T1000 (cell line): ENCODE results near the gene DDX31.
A peak's percentile ranks its signal among the peaks of the same experiment; 100 is the strongest.

ENCODE experiments used
- DNase-seq: peaks from one replicate; lab custom pipeline; 2025; ENCODE audit warnings: mixed read lengths; lab: John Stamatoyannopoulos, UW

Gene DDX31

DNA sequence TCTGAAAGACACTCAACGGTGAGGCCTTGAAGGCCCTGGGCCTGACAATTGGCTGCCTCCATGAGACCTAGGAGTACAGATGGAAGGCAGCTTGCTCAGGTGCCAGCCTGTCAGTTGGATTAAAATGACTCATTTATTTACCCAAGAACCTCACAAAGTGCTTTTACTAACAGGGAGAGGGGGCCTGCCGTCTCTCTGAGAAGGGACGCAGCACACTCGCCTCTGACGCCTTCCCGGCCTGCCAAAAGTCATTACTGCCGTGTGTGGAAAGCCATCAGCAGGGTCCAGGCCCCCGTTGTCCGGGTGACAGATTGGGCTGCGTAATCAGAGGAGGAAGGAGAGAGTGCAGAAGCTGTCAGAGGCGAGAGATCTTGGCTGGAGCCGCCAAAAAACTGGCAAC lies 32.4 kb downstream of the DDX31 start:
- DNase-seq = no peak

DNA sequence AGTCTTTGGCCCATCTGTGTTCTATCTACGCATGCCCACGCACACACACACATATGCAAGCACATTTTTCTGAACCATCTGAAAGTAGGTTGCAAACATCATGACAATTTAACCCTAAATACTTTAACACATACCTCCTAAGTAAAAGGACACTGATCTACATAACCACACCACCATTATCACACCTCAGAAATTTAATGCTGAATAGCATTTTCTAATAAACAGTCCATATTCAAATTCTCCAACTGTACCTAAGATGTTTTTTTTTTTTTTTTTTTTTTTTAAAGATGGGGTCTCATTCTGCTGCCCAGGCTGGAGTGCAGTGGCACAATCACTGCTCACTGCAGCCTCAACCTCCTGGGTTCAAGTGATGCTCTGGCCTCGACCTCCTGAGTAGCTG lies 35.5 kb downstream of the DDX31 start:
- DNase-seq = no peak

DNA sequence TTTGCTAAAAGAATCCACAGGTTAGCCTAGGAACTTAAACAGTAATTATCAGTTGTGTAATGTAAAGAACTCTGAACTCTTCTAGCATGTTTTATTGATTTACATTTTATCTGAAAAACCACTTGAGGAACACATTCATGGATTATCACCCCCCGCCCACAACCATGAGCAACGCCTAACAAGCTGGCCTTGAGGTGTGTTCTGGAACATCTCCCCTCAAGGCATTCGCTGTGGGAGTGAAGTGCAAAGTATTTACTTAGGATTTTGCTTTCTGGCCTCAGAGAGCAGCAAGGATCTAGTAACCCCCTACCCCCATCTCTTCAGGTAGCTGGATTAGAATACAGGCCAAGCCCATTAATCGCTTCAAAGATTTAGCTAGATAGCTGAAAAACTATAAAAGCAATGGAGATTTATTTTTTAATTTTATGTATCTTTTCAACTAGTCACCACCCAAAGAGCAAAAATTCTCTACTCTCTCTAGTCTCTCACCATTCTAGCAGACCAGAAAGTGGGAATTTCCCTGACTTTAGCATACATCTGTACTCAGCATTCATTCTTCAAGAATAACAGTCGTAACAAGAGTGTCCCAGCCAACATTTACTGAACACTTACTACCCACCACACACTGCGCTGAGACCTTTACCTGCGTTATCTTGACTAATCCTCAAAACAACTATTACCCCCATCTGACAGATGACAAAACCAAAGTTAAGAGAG lies 37.2 kb downstream of the DDX31 start:
- no peak for DNase-seq

DNA sequence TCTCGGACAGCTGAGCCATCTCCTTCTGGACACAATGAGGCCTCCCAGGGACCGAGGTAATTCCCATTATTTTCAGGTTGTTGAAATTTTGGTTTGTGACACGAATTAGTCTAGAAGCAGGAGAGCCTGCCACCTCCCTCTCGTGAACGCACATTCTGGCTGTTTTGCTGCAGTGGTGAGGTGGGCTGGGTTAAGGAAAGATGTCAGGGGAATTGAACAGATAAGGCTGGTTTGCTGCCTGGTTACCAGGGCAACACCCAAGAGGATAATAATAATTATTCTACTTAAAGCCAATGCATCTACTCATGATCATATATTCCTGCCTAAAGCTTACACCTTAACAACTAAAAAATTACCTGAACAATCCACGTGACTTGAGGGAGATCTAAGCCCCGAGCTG lies 38.1 kb downstream of the DDX31 start:
- DNase-seq = peak; percentile 46

DNA sequence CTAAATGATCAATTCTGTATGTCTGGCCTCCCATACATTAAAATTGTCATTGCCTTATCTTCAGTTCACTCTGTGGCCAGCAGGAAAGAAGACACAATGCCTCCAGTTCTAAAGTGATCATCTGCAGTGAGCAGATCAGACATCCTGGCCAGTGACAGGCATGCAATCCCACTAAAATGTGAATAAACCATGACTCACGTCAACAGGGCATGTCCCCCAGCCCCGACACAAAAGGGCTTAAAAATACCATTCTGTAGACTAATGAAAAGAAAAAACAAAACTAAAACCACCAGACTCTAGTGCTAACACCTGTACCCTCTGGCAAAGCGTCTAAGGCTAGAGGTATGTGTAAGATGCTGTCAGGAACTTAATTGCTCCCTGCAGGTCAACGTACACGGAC lies 38.5 kb downstream of the DDX31 start:
- DNase-seq = peak; percentile 48

DNA sequence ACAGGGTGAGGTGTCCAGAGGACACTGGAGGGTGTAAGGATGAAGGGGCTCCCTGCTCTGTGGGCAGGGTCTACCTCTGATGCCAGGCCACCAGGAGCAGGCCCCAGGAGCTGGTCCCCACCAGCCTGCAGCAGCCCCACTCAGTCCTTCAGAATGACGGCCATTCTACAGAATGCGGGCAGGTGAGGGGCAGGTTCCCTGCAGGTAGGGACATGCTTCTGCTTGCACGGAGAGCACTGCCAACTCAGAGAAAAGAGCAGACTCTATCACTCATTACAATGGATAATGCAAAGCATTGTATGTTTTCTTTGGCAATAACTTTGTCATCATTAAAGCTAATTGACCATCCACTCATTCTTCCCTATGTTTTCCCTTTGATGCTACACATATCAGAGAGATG lies 39.0 kb downstream of the DDX31 start:
- no peak for DNase-seq

DNA sequence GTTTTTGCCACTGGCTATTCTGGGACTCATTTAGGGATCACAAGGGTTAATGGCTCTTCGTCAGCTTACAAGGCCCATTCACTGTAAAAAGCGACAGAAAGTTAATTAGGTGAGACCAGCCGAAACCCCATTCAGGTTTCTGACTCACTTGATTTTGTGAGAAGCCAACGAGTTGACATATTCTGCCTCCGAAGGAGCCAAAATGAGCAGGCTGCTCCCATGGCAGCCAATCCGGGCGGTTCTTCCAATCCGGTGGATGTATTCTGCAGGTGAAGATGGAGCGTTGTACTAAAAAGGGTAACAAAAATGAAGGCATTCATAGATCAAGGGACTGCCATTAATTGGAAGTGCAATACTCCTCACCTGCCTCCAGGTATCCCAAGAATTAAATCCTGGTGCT lies 39.7 kb downstream of the DDX31 start:
- no peak for DNase-seq

DNA sequence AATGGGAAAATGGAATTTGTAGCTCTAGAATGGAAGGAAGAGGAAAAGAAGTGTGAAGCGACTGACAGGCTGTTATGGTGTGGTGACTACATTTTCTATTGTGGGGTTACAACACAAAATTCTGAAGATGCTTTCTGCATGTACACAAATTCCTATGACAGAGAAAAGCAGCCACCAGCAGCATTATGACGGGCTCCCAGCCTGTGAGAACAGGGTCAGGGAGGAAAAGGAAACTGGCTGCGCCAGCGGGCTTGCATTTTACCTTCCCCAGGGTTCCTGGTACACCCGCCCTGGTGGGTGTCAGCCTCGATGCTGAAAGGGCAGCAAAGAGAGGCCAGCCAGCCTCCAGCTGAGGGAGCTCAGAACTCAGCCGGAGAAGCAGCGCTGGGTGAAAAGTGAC lies 41.0 kb downstream of the DDX31 start:
- no peak for DNase-seq

DNA sequence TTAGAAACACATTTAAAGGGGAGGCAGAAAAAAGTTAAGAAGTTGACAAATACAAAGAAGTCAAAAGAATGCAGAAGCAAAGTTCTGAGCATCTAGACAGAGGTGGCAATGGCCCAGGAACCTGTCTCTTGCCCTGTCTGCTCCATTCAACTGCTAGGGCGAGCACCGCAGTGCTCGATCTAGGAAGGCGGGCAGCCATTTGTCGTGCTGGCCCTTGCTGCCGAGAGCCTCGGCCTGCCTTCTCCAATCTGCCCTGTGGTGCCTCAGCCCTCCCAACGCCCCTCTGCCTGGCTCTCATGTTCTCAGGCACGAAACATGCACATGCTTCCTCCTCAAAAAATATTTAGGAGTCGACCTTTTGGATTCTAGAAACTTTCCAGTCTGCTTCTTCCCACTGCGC lies 42.2 kb downstream of the DDX31 start:
- no peak for DNase-seq

DNA sequence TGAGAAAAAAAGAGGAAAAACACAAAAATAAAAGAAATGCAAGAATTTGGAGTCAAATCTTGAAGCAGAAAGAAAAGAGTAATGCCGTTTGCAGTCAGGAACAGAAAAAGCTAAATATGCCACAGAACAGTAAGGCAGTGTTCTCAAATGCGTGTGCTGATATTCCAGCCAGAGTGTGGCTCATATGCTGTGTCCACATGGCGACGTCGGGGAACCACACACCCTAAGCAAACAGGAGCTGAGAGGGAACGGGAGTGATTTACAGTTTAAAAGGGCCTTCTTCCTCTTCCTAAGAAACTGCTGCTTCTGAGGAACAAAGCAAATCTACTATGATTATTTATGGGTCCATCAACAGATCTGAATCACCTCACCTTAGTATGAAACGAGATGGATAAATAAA lies 42.7 kb downstream of the DDX31 start:
- no peak for DNase-seq

DNA sequence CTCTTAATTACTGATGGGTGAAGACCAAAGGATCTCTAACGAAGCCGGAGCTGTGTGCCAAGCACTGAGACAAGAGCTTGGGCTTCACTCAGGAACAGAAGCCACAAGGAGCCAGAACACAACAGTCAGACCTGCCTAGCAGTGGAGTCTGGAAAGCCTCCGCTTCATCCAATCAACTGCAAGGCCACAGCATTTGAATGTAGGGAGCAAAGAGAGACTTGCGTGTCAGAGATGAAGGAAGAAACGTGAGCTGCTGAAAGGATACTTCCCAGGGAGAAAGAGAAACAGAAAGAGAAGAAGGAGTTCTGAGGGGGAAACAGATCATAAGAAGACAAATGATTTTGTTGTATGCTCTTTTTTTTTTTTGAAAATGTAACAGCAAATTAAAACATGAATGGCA lies 43.5 kb downstream of the DDX31 start:
- no peak for DNase-seq

DNA sequence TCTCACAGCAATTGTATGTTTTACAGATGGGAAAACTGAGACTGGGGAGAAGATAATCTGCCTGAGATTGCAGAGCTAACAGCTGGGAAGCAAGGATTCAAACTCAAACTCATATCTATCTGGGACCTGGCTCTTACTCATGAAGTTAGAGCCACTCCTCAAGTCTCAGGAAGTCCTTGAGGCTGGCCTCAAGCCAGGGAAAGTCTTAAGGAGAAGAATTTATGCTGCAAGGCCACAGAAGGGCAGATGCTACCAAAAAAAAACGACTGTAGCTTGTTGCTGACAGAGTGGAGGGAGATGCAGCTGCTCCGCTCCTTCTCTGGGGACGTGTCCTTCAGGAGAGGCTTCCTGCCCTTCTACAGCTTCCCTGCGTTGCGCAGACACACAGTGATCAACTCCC lies 47.6 kb downstream of the DDX31 start:
- DNase-seq = no peak

DNA sequence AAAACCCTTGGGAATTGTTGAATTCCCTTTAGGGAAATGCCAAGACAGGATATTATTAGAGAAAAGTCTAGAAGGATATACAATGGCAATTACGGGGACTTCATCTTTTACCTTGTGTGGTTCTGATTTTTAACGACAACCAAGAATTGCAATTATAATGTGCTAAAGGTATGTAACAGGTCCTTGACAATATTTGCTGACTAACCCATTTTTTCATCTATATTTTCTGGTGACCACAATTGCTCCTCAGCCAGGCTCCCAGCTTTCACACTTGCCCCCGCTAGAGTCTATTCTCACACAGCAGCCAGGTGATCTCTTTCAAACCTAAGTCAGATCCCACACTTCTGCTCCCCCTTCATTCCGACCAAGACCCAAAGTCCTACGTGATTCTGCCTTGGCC lies 53.1 kb downstream of the DDX31 start:
- DNase-seq = no peak

DNA sequence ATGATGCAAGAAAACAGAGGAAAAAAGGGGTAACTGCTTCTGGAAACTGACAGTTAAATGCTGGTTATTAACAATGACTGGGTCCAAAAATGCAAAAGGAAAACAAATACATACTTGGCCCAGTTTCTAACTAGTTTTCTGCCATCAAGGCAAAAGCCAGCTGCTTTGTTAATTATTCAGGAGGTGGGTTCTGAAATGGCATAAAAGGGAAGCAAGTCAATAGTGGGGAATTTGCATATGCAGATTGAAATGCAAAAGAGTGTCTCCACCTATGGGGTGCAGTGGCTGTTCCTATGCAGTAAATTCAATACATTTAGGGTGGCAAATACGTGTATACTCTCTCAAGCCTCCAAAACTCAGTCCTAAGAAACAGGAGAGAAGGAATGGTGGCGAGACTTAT lies 54.0 kb downstream of the DDX31 start:
- DNase-seq = no peak

DNA sequence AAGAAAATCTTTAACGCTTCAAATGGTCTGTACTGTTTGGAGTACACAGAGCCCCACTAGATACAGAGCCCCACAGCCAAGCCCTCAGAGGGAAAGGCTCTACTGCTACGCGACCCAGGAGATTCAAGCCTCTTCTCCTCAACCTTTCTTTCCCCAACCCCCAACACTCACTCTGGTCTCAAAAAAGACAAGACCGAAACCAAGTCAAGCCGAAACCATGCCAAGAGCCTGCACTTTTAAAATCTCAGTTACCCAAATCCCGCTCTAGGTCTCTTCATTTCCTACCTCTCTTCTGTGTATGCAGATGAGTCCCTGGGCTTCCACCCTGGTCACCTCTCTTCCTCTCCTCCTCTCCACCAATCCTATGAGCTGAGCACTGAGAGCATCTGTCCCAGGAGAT lies 55.5 kb downstream of the DDX31 start:
- no peak for DNase-seq

DNA sequence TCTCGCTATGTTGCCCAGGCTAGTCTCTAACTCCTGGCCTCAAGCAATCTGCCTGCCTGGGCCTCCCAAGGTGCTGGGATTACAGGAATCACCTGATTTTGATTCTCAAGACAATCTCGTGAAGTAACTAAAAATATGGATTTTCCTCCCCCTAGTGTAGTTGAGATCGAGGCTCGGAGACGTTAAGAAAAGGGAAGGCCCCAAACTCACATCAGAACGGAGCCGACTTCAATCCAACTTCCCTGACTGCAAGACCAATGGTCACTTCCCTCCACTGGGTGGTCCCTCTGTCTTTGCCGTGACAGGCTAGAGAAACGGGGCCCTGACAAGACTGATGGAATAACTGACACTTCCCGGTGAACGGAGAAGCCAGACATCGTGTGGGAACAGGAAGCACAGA lies 59.1 kb downstream of the DDX31 start:
- DNase-seq = no peak

DNA sequence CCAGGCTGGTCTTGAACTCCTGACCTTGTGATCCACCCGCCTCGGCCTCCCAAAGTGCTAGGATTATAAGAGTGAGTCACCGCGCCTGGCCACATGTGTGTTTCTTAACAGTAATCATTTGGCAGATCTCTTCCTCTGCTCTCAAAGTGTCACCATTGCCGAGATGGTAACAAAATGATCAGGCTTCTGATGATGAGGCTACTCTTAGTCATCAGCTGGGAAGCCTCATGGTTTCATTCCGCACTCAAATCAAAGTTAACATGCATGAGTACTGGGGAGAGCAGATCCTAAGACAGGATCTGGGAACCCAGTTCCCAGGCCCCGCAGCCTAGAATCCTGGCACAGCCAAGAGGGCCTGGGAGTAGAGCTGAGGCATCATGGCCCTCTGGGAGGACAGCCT lies 60.0 kb downstream of the DDX31 start:
- no peak for DNase-seq

DNA sequence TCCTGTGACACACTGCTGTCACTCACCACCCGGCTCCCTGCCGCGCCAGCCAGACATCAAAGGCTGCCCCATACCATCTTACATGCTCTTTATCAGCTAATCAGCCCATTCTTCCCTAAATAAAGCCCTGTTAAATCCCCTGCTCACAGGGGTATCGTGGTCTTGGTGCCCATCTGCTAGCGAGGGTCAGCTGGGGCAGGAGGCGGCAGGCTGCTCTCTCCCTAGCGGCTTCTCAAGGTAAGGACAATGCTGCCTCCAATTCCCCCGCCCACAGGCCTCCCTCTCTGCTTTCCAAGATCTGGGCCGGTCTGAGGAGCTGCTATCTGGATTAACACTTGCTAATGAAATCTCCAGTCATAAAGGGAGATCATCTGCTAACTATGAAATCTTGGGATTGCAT lies 60.6 kb downstream of the DDX31 start:
- no peak for DNase-seq

DNA sequence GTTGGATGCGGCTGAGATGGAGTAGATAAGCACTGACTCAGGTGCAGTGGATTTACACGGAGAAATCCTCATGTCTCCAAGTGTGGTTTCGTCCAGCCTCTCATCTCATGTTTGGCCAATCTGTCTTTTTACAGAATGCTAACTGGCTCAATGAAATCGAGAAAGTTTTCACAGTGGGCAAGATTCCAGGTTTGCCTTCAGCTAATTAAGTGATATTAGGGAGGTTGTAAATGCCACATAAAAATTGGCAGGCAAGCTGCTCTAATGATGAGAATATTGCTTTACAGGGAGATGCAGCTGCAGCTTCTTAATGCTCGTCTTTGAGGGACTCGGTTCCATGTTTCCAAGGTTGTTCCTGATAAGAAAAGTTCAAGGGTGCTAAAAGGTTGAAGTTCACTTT lies 63.7 kb downstream of the DDX31 start:
- no peak for DNase-seq

DNA sequence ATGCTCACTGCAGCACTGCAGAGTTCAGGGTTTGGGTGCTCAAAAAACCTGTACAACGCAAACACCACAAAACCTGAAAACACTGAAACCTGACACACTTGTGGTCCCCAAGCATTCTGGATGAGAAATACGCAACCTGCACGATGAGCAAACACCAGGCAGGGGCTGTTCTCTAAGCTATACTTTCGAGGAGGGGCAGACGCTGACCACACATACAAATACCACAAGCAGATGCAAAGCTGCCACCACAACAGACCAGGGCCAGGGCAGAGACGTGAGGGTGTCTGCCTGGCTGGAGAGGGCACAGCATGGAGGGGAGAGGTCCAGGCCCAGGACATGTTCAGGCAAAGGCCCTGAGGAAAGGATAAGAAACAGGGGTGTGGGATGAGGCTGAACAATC lies 64.4 kb downstream of the DDX31 start:
- DNase-seq = no peak

DNA sequence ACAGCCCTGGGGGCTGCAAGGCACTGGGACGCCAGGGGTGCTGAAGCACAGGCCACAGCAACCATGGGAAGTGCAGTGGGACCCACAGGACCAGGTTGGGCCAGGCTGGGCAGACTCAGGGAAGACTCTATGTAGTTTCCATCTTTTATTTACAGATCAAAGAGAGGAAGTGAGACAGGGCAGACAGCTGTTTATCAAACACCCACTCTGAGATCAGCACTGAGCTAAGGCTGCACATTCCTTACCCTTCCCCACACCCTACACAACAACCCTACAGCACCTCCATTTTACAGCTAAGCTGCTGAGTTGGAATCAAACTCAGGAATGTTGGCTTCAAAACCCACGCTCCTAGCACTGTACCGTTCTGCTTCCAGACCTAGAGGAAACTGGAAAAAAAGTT lies 67.6 kb downstream of the DDX31 start:
- DNase-seq = no peak

DNA sequence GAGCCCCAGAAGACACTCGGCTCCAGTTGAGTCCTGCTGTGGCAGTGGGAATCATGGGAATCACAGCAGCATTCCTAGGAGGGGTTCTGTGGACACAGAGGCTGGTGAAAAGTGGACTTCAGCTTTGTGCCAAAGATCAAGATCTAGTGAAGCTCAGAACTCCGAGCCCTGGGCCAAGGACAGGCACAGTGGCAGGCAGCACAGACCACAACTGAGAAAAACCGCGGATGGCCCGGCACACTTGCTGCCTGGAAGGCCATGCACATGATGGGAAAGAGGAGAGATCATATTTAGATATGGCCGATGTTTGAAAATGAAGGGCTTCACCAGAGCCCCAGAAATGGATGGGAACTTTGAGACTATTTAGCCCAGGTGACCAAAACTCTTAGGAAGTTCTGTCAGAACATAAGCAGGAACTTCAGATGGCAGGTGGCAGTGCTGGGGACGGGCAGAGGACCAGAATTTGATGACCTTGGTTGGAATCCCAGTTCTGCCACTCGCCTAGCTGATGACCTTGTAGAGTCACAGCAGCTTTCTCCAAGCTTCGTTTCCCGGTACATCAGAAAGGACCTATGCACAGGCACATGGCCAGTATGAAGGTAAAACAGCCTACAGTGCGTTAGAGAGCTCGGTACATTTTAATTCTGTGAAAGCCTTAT lies 69.3 kb downstream of the DDX31 start:
- no peak for DNase-seq

DNA sequence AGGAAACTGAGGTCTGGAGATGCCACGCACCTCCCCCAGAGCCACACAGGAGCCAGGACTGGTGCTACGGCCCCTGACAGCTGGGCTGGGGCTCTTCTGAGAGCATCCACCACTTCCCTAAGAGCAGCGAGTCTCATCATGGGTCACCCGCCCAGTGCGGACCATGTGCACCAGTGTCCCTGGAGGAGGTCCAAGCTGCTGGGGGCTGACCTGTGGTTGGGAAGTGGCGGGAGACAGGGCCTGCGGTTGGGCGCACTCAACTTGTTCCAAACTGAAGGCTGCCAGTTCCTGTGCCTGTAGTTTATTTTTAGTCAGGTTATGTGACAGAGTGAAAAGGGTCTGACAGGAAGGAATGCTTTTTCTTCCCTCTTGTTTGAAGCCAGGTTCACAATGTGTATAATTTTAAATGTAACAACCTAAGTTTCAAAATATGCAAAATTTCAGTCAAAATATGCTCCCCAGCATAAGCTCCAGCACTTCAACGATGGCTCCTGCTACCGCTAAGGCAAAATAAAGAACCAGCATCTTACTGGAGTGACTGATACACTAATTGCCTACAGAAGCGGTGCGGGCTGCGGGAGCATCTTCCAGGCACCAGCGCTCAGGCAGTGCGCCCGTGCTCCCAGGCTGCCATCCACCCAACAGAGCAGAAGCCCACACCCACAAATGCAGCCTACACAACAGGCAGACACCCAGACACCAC lies 72.6 kb downstream of the DDX31 start:
- no peak for DNase-seq

DNA sequence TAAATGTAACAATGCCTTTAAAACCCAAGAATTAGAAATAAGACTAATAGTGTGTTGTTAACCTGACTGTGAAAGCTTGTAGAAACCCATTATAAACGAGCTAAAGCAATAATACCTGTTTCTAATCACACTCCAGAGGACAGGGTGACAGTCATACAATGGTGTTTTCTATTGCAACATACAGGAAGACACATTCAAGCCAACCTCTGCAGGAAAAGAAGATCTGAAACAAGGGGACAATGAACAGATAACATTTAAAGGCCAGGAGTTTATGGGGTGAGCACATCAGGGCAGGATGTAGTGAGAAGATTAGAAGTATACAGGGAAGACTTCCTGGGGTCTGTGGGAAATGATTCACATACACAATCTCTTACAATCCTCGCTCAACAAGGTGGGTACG lies 73.6 kb downstream of the DDX31 start:
- no peak for DNase-seq
